HG03097 (cell line): Measurements from ENCODE around the gene OTUD4.
A peak's percentile ranks its signal among the peaks of the same experiment; 100 is the strongest.
"Not testable (repeated sequence)": the region's sequence is repeated elsewhere in the genome, so short reads cannot be mapped to it uniquely, and the experiment has no call there.

Experiments
- ATAC-seq: cut with Tn5 transposase; IDR thresholded peaks from one replicate; pipeline ENCODE4 v1.9.1; 2021; ENCODE audit not compliant: unreplicated experiment, low FRiP score

The OTUD4 gene, protein sequence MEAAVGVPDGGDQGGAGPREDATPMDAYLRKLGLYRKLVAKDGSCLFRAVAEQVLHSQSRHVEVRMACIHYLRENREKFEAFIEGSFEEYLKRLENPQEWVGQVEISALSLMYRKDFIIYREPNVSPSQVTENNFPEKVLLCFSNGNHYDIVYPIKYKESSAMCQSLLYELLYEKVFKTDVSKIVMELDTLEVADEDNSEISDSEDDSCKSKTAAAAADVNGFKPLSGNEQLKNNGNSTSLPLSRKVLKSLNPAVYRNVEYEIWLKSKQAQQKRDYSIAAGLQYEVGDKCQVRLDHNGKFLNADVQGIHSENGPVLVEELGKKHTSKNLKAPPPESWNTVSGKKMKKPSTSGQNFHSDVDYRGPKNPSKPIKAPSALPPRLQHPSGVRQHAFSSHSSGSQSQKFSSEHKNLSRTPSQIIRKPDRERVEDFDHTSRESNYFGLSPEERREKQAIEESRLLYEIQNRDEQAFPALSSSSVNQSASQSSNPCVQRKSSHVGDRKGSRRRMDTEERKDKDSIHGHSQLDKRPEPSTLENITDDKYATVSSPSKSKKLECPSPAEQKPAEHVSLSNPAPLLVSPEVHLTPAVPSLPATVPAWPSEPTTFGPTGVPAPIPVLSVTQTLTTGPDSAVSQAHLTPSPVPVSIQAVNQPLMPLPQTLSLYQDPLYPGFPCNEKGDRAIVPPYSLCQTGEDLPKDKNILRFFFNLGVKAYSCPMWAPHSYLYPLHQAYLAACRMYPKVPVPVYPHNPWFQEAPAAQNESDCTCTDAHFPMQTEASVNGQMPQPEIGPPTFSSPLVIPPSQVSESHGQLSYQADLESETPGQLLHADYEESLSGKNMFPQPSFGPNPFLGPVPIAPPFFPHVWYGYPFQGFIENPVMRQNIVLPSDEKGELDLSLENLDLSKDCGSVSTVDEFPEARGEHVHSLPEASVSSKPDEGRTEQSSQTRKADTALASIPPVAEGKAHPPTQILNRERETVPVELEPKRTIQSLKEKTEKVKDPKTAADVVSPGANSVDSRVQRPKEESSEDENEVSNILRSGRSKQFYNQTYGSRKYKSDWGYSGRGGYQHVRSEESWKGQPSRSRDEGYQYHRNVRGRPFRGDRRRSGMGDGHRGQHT

DNA sequence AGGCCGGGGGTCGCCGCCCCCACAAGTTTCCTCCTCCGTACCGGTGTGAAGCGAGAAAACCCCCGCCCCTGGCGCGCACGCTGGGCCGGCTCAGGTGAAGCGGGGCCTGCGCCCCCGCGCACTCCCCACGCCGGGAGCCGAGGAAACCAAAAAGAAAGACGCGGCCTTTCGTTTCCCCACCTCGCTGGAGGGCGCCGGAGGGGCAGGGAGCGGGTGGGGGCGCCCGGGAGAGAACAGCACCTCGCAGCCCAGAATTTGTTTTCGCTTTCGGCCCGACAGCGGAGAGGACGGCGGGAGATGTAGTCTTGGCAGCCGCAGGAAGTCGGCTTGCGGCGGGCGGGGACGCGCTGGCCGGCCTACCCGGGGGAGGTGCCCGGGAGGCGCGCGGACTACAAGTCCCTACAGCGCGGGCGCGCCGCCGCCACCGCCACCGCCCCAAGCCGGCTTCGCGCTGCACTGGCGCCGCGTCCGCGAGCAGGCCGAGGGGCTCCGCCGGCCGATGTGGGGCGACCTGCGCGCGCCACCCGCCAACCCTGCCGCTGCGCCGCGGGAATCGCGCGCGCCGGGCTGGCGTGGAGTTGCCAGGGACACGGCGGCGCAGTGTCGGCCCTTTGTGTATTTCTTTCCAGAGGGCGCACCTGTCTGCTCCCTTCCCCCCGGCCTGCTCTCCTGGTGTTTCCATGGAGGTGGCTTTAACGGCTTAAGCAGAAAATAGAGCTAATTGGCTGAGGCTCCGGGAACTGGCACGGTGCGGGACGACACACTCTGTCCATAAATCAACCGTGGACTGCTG lies at the start of gene OTUD4:
Gene OTUD4, minus strand, starts transcription at position 292 of the 793 bp plus-strand sequence. CDS start 616 bp downstream, outside the sequence.
- peak; percentile 80 for ATAC-seq

- not testable (repeated sequence) for ATAC-seq
These were observed 42.8 kb upstream of the OTUD4 start for GRCh38 chr4:145223228-145223627.

DNA sequence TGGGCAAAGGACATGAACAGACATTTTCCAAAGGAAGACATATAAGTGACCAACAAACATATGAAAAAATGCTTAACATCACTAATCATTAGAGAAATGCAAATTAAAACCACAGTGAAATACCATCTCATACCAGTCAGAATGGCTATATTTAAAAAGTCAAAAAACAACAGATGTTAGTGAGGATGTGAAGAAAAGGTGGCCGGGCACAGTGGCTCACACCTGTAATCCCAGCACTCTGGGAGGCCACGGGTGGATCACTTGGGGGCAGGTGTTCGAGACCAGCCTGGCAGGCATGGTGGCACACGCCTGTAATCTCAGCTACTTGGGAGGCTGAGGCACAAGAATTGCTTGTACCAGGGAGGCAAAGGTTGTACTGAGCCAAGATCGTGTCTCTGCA lies 41.1 kb upstream of the OTUD4 start:
- ATAC-seq: not testable (repeated sequence)

- ATAC-seq: no peak
These were observed 38.7 kb upstream of the OTUD4 start for GRCh38 chr4:145219090-145219489.

DNA sequence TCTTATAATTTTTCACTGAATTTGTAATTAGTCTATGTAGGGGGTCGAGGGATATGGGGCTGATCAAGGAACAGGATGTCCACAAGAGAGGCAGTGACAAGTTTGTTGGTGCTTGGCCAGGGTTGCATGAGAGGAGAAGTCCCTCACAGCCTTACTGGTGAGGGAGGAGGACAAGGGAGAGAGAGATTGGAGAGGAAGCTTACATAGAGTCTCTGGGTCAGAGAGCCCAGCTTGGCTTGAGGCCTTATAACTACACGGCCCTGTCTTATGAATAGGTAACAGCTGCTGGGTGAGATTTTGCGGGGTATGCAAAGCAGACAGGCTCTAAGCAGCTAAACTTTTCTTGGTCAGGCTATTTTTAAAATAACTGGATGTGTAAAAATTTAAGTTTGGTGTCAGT lies 37.9 kb upstream of the OTUD4 start:
- ATAC-seq: peak; percentile 65

- ATAC-seq: no peak
These were observed 37.0 kb upstream of the OTUD4 start for GRCh38 chr4:145217349-145217748.

GRCh38 chr4:145216535-145216934 lies 36.1 kb upstream of the OTUD4 start:
- no peak for ATAC-seq

GRCh38 chr4:145213245-145213644 lies 32.9 kb upstream of the OTUD4 start:
- no peak for ATAC-seq

DNA sequence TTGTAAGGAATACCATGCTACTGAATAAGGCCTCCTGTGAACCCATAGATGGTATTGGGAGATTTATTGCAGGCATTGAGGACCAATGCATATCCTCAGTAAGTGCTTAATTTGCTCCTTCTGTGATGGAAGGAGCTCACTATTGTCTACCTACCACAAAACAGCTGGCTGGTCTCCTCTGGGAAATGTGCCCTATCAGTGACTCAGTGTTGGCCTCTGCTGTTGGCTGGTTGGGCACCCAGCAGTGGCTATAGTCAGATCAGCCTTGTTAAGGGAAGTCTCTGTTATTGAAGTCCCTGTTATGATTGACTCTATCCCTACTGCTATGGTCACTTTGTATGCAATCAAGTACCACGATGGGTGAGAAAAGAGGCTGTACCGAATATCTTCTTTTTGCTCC lies 27.5 kb upstream of the OTUD4 start:
- ATAC-seq: no peak

DNA sequence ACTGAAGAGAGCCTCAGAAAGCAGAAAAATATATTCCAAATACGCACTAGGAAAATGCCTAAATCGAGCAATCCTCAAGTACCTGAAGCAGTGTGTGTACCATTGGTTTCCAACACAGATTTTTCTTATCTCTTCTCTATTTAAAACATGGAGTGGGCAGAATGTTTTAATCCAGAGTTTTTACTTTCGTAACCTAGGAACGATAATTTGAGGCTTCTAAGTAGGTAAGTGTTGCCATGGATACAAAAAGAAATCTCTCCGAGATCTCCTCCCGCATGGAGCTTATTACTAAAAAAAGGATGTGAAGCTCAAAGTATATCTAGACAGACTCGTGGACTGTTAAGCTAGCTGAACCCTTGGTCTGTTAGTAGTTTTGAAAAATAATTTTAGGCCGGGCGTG lies 23.0 kb upstream of the OTUD4 start:
- no peak for ATAC-seq

DNA sequence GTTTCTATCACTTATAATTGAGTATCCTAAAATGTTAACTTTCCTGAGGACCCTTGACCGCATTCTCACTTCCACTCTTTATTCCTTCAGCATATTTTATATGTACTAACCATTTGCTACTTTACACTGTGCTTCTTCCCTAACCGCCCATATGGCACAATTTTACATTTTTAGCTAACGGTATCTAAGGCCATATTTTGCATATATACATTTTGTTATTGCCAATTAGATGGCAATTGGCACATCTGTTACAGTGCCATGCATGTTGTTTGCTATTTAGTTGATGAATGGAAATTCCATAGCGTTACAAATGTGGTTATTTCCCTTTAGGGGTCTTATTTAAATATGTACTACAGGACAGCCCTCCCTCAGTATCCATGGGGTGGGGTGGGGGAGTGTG lies 20.0 kb upstream of the OTUD4 start:
- ATAC-seq: no peak

- ATAC-seq: no peak
These were observed 18.8 kb upstream of the OTUD4 start for GRCh38 chr4:145199051-145199716.

- ATAC-seq: no peak
These were observed 16.4 kb upstream of the OTUD4 start for GRCh38 chr4:145196747-145197146.

DNA sequence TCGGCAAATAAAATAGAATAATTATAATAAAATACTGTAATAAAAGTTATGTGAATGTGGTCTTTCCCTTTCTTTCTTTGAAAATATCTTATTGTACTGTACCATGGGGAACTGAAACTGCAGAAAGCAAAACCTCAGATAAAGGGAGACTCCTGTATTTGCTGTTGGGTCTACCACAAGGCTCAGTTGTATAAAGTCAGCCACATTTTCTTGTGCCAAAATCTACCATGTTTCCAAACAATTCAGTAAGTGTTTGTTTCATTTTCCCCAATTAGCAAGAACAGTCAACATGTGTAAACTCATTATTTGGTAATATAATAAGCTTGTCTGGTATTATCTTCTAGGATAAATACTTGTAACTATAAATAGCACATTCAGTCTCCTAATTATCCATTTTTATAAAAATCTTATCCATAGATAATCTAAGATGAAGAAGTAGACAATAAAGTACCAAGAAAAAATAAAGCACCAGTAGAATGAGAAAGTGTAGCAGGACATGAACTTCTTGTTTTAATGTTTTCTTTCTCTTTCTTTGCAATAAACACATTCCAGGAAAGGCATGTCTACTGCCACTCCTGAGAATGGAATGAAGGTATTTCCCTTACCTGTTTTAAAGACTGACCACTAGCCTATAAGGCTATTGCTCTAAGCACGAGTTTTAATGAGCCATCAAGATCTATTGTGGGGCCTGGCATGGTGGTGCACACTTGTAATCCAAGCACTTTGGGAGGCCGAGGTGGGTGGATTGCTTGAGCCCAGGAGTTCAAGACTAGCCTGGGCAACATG lies 15.0 kb upstream of the OTUD4 start:
- peak; percentile 88 for ATAC-seq

DNA sequence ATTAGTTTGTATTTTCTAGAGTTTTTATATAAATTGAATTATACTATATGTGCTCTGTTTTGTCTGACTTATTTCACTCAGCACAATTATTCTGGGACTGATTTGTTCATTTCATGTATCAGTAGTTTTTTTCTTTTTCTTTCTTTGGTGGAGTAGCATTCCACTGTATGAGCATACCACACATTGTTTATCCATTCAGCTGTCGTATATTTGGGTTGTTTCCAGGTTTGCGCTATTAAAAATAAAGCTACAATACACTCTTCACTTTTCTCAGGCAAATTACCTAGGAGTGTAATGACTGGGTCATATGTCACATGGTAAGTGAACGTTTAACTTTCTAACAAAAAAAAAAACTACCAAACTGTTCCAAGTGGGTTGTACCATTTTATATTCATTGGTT lies 9.6 kb upstream of the OTUD4 start:
- ATAC-seq: no peak

GRCh38 chr4:145186729-145187128 lies 6.3 kb upstream of the OTUD4 start:
- ATAC-seq: peak; percentile 88

DNA sequence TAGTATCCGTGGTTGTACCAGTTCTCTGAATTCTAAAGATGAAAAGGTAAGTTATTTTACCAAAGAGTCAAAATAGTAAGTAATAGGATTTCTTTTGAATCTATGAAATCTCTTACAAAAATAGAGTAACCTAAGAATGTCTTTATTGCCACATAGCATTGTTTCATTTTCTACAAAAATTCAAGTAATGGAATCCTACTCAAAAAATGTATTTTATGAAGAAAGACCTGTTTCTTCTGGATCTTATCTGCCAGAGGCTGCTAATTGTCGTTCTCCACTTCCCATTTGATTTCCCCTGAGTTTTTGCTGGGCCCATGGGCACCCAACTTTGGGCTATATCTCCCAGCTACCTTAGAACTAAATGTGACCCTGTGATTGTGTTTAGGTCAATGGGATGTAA lies 3.2 kb upstream of the OTUD4 start:
- ATAC-seq: no peak

GRCh38 chr4:145183023-145183422 lies 2.6 kb upstream of the OTUD4 start:
- no peak for ATAC-seq

DNA sequence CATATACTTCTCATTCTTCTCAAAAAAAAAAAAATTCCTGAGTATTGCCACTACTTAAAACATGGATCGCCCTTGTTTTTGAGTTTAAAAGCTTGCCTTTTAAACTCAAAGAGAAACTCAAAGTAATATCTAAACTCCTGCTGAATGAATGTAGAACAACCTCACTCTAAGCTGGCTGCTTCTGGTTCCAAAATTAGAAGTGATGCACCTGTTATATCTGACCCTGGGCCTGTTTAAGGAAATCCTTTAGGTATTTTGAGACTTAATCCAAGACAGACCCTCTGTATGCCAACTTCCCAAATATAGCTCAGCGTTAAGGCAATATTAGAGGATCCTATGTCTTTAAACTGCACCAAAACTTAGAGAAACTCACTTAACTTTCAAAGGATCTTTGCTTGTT lies 1.8 kb upstream of the OTUD4 start:
- ATAC-seq: no peak
